ENCODE results near the gene MDM2.

DNA sequence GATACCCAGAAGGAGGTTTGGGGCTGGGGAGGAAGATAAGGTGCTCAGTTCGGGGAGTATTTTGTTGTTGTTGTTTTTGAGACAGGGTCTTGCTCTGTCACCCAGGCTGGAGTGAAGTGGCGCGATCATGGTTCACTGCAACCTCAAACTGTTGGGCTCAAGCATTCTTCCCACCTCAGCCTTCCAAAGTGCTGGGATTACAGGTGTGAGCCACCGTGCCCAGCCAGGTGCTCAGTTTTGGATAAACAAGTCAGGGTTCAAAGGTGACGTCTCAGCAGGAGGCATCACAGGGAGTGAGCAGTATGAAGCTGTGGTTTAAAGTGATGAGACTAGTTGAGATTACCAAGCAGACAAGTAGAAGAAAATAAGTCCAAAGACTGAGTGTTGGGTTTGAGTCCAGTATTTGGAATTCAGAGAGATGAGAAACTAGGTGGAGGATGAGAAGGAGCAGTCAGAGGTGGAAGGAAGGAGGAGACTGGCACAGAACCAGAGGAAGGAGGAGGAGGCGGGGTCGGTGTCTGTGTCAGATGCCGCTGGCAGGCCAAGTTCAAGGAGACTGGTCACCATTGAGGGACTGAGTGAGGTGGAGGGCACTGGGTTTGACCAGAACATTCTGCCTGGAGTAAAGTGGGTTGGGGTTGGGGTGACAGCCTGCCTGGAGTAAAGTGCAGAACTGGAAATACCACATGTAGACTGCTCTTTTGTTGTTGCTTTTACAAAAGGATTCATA is 45.9 kb upstream of the MDM2 start:
- TF ChIP-seq, protein P1, sequence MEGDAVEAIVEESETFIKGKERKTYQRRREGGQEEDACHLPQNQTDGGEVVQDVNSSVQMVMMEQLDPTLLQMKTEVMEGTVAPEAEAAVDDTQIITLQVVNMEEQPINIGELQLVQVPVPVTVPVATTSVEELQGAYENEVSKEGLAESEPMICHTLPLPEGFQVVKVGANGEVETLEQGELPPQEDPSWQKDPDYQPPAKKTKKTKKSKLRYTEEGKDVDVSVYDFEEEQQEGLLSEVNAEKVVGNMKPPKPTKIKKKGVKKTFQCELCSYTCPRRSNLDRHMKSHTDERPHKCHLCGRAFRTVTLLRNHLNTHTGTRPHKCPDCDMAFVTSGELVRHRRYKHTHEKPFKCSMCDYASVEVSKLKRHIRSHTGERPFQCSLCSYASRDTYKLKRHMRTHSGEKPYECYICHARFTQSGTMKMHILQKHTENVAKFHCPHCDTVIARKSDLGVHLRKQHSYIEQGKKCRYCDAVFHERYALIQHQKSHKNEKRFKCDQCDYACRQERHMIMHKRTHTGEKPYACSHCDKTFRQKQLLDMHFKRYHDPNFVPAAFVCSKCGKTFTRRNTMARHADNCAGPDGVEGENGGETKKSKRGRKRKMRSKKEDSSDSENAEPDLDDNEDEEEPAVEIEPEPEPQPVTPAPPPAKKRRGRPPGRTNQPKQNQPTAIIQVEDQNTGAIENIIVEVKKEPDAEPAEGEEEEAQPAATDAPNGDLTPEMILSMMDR (IDR thresholded peaks at IDR 0.05) = no peak
- TF ChIP-seq POLR2A (IDR thresholded peaks at IDR 0.05) (no peak), POLR2AphosphoS5 (IDR thresholded peaks at IDR 0.05) (no peak)
